ENCODE measurements around the gene MAS1L. TPM values are rescaled to one million over a fixed set of nuclear protein-coding genes. Genes with fewer than 3 reads are reported as not detected.
"Not testable (repeated sequence)": the region's sequence is repeated elsewhere in the genome, so short reads cannot be mapped to it uniquely, and the experiment has no call there.

MAS1L gene
- total RNA-seq, 2 experiments from 2014 or later: not detected

- Mint-ChIP-seq H3K36me3 (ENCODE audit: low read depth) (no peaks in the 10 kb centered on the region), H3K27ac (no peak overlapping the region), H3K27me3 (peaks cover 88% of the 10 kb centered on the region), H3K4me1 (ENCODE audit: low read depth) (no peaks in the 10 kb centered on the region), H3K4me3 (no peak overlapping the region), H3K9me3 (peaks cover 8% of the 10 kb centered on the region)
- H3K36me3 ChIP-seq (ENCODE audit: insufficient read depth, low read length): no peaks in the 10 kb centered on the region
- H3K9me3 ChIP-seq (ENCODE audit: control insufficient read depth in 1 of 2, insufficient read depth in 1 of 2, low read length in 2 of 2): peaks cover 0 to 6% of the 10 kb centered on the region in 2 experiments
- TF ChIP-seq, protein P1, sequence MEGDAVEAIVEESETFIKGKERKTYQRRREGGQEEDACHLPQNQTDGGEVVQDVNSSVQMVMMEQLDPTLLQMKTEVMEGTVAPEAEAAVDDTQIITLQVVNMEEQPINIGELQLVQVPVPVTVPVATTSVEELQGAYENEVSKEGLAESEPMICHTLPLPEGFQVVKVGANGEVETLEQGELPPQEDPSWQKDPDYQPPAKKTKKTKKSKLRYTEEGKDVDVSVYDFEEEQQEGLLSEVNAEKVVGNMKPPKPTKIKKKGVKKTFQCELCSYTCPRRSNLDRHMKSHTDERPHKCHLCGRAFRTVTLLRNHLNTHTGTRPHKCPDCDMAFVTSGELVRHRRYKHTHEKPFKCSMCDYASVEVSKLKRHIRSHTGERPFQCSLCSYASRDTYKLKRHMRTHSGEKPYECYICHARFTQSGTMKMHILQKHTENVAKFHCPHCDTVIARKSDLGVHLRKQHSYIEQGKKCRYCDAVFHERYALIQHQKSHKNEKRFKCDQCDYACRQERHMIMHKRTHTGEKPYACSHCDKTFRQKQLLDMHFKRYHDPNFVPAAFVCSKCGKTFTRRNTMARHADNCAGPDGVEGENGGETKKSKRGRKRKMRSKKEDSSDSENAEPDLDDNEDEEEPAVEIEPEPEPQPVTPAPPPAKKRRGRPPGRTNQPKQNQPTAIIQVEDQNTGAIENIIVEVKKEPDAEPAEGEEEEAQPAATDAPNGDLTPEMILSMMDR (IDR thresholded peaks at IDR 0.05): no peak
- ATAC-seq (ENCODE audit: poor library complexity) (no peak), DNase-seq (no peak)
- intact Hi-C loops (cut with DNase I, micrococcal nuclease): no loop called here
- peaks cover 9 to 27% of the 10 kb centered on the region in 2 experiments for H3K27me3 ChIP-seq (ENCODE audit: control insufficient read depth in 1 of 2, insufficient read depth in 2 of 2, low read length in 2 of 2)
- no peaks in the 10 kb centered on the region for H3K4me1 ChIP-seq (ENCODE audit: insufficient read depth, low read length)
- ChIA-PET POLR2A (no interaction called here), CTCF (no interaction called here)
- no peak overlapping the region for H3K4me3 ChIP-seq (ENCODE audit: low read length)
- H3K27ac ChIP-seq (ENCODE audit: low read depth in 1 of 2, low read length in 2 of 2): no peak overlapping the region
Observed at GRCh38 chr6:29442719-29443118, 45.0 kb downstream of the MAS1L start.

DNA sequence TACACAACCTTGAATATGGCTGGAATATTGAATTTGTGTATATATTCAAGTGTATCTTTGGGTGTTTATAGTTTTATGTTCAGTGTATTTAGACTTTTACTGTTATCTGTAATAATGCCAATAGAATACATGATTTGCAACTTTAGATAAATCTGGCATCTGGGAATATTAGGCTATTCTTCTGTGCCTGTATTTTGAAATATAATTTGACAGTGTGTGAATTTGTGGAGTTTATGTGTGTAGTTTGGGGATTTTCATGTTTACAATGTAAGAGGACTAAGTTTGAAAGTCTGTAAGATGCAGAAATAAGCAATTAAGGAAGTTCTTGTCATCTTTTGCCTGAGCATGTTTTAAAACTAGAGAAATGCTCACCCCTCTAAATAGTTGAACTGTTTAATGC, 48.8 kb downstream of the MAS1L start, which contains the start of gene OR10C1:
Gene OR10C1 (plus strand): TSS at position 301 of the 400 bp plus-strand sequence. CDS start 710 bp downstream, outside the sequence.
- Mint-ChIP-seq H3K27ac (no peak within 1 kb of the TSS), H3K4me1 (ENCODE audit: low read depth) (no peaks in the 10 kb centered on the region), H3K4me3 (no peak within 1 kb of the TSS), H3K36me3 (ENCODE audit: low read depth) (no peaks in the 10 kb centered on the region), H3K27me3 (peaks cover 85% of the 10 kb centered on the region), H3K9me3 (no peaks in the 10 kb centered on the region)
- intact Hi-C loops (cut with DNase I, micrococcal nuclease): no loop called here
- Histone ChIP-seq H3K4me1 (ENCODE audit: insufficient read depth, low read length) (no peaks in the 10 kb centered on the region), H3K27me3 (ENCODE audit: control insufficient read depth in 1 of 2, insufficient read depth in 2 of 2, low read length in 2 of 2) (peaks cover 3 to 19% of the 10 kb centered on the region in 2 experiments), H3K9me3 (ENCODE audit: control insufficient read depth in 1 of 2, insufficient read depth in 1 of 2, low read length in 2 of 2) (peaks cover 0 to 10% of the 10 kb centered on the region in 2 experiments), H3K4me3 (ENCODE audit: low read length) (no peak within 1 kb of the TSS), H3K27ac (ENCODE audit: low read depth in 1 of 2, low read length in 2 of 2) (no peak within 1 kb of the TSS), H3K36me3 (ENCODE audit: insufficient read depth, low read length) (no peaks in the 10 kb centered on the region)
- ChIA-PET POLR2A (no interaction called here), CTCF (no interaction called here)
- ATAC-seq (ENCODE audit: poor library complexity): no peak
- TF ChIP-seq, protein P1 (IDR thresholded peaks at IDR 0.05): no peak
- no peak for DNase-seq

DNA sequence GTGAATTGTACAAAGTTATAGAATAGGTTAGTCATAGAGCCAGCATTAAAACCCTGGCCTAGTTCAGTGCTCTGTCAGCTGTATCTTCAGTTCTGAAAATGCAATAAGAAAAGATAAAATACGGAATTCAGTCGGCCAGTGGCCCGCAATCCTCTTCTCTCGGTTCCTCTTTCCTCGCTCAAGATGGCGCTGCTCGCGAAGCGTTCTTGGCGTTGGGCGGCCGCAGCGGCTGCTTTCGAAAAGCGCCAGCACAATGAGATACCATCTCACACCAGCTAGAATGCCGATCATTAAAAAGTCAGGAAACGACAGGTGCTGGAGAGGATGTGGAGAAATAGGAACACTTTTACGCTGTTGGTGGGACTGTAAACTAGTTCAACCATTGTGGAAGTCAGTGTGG, 51.0 kb downstream of the MAS1L start:
- H3K4me1 Mint-ChIP-seq (ENCODE audit: low read depth); CTCF ChIA-PET; H3K36me3 Mint-ChIP-seq (ENCODE audit: low read depth); H3K4me3 ChIP-seq (ENCODE audit: low read length); H3K9me3 ChIP-seq (ENCODE audit: control insufficient read depth in 1 of 2, insufficient read depth in 1 of 2, low read length in 2 of 2); DNase-seq; H3K27ac Mint-ChIP-seq; H3K36me3 ChIP-seq (ENCODE audit: insufficient read depth, low read length); intact Hi-C loops (cut with DNase I, micrococcal nuclease); H3K4me1 ChIP-seq (ENCODE audit: insufficient read depth, low read length); H3K4me3 Mint-ChIP-seq; H3K27ac ChIP-seq (ENCODE audit: low read depth in 1 of 2, low read length in 2 of 2); POLR2A ChIA-PET; H3K9me3 Mint-ChIP-seq; ATAC-seq (ENCODE audit: poor library complexity): not testable (repeated sequence)
- peaks cover 85% of the 10 kb centered on the region for H3K27me3 Mint-ChIP-seq
- H3K27me3 ChIP-seq (ENCODE audit: control insufficient read depth in 1 of 2, insufficient read depth in 2 of 2, low read length in 2 of 2): peaks cover 0 to 19% of the 10 kb centered on the region in 2 experiments

Other genes starting within 250 kb of the MAS1L start
- not detected for gene OR14J1, start 186.3 kb downstream of the MAS1L start, total RNA-seq
- not detected for gene OR5V1, start 119.1 kb downstream of the MAS1L start, total RNA-seq
- gene OR12D3, start 112.7 kb downstream of the MAS1L start, total RNA-seq: not detected
- gene OR12D2, start 92.3 kb downstream of the MAS1L start, total RNA-seq: not detected
- not detected for gene OR12D1, start 73.0 kb downstream of the MAS1L start, total RNA-seq
- gene OR10C1, start 48.6 kb downstream of the MAS1L start, total RNA-seq: not detected
- not detected for gene OR11A1, start 30.9 kb downstream of the MAS1L start, total RNA-seq
- not detected for gene OR2H1, start 30.8 kb downstream of the MAS1L start, total RNA-seq
- not detected for gene UBD, start 71.8 kb upstream of the MAS1L start, total RNA-seq
- not detected for gene OR2H2, start 97.2 kb upstream of the MAS1L start, total RNA-seq
- 10 to 100 TPM; 78.4 to 79.9 TPM for gene GABBR1, start 145.2 kb upstream of the MAS1L start, total RNA-seq
- gene MOG, start 169.1 kb upstream of the MAS1L start, total RNA-seq: not detected
- gene ZFP57, start 193.2 kb upstream of the MAS1L start, total RNA-seq: not detected
- 100 to 1,000 TPM; 560 TPM for gene HLA-F, start 235.5 kb upstream of the MAS1L start, total RNA-seq